Liver (tissue), 3 donors: ENCODE data around the gene PPP1R3E.
"Not testable (repeated sequence)": the region's sequence is repeated elsewhere in the genome, so short reads cannot be mapped to it uniquely, and the experiment has no call there.

ENCODE experiments used
- CTCF ChIP-seq: fragments of 150-350 bp; IDR thresholded peaks from 2 replicates; pipeline ENCODE4 v1.5.1; 2017; ENCODE audit warnings: improper control_type of control experiment, low read depth, low read length; ENCODE audit not compliant: missing input control
- NR2F2 ChIP-seq: IDR thresholded peaks from 2 replicates; pipeline ENCODE4 v1.6.1; 2016; ENCODE audit warnings: antibody characterized with exemption
- ZBTB33 ChIP-seq: IDR thresholded peaks from 2 replicates; pipeline ENCODE4 v1.6.1; 2016; ENCODE audit warnings: antibody characterized with exemption
- donor health status: healthy.
- donor health status: healthy.

- TF ChIP-seq CTCF, ZBTB33, NR2F2: not testable (repeated sequence)
These were observed 23.1 kb upstream of the PPP1R3E start for GRCh38 chr14:23325746-23326145.
